GM23248 (cell line): ENCODE results near the gene WDR48. TPM values are rescaled to one million over a fixed set of nuclear protein-coding genes. Genes with fewer than 3 reads are reported as not detected.
A peak's percentile ranks its signal among the peaks of the same experiment; 100 is the strongest.

Experiments used
- DNase-seq: peaks from one replicate; pipeline ENCODE4 v3.0.0-alpha.2; 2015
- H2AFZ ChIP-seq: fragments of 200-600 bp; sonication (generic); 2 replicates; pipeline ENCODE4 v1.6.1; 2016; ENCODE audit warnings: antibody characterized with exemption
- H3F3A ChIP-seq: fragments of 200-600 bp; sonication (generic); 2 replicates; pipeline ENCODE4 v1.6.1; 2016; ENCODE audit warnings: mild to moderate bottlenecking, antibody characterized with exemption, mixed run types; ENCODE audit not compliant: insufficient read depth
- H3K27ac ChIP-seq: fragments of 200-600 bp; sonication (generic); 2 replicates; pipeline ENCODE4 v1.5.1; 2016; ENCODE audit warnings: mild to moderate bottlenecking
- H3K27me3 ChIP-seq: fragments of 200-600 bp; sonication (generic); replicated peaks from 2 replicates; pipeline ENCODE4 v1.6.1; 2016; ENCODE audit warnings: mild to moderate bottlenecking; ENCODE audit not compliant: insufficient read depth
- H3K36me3 ChIP-seq: fragments of 200-600 bp; sonication (generic); 2 replicates; pipeline ENCODE4 v1.6.1; 2016; ENCODE audit warnings: low read depth, mild to moderate bottlenecking
- H3K4me1 ChIP-seq: fragments of 200-600 bp; sonication (generic); 2 replicates; pipeline ENCODE4 v1.6.1; 2016; ENCODE audit warnings: mild to moderate bottlenecking; ENCODE audit not compliant: insufficient read depth
- H3K4me2 ChIP-seq: fragments of 200-600 bp; sonication (generic); one replicate; pipeline ENCODE4 v1.6.1; 2016; ENCODE audit warnings: mild to moderate bottlenecking; ENCODE audit not compliant: unreplicated experiment
- H3K4me3 ChIP-seq: fragments of 200-600 bp; sonication (generic); 2 replicates; pipeline ENCODE4 v1.5.1; 2016; ENCODE audit warnings: mild to moderate bottlenecking
- H3K79me2 ChIP-seq: fragments of 200-600 bp; sonication (generic); 2 replicates; pipeline ENCODE4 v1.6.1; 2016; ENCODE audit warnings: mild to moderate bottlenecking; ENCODE audit not compliant: insufficient read depth
- H3K9ac ChIP-seq: fragments of 200-600 bp; sonication (generic); 2 replicates; pipeline ENCODE4 v1.6.1; 2016; ENCODE audit warnings: mild to moderate bottlenecking
- H3K9me2 ChIP-seq: fragments of 200-600 bp; sonication (generic); 2 replicates; pipeline ENCODE4 v1.6.1; 2016; ENCODE audit warnings: mixed run types, mild to moderate bottlenecking, moderate library complexity; ENCODE audit not compliant: insufficient read depth
- H3K9me3 ChIP-seq: fragments of 200-600 bp; sonication (generic); one replicate; pipeline ENCODE4 v1.6.1; 2017; ENCODE audit warnings: low read depth
- H4K20me1 ChIP-seq: fragments of 200-600 bp; sonication (generic); 2 replicates; pipeline ENCODE4 v1.6.0; 2016; ENCODE audit not compliant: insufficient read depth
- EZH2 ChIP-seq: fragments of 200-600 bp; sonication (generic); IDR thresholded peaks from 2 replicates; pipeline ENCODE4 v1.6.1; 2018; ENCODE audit warnings: antibody characterized with exemption, mild to moderate bottlenecking; ENCODE audit not compliant: insufficient read depth, poor library complexity, severe bottlenecking
- EZH2phosphoT487 ChIP-seq: fragments of 200-600 bp; sonication (generic); IDR thresholded peaks from 2 replicates; pipeline ENCODE4 v1.6.1; 2018; ENCODE audit warnings: antibody characterized with exemption, moderate library complexity, mild to moderate bottlenecking, low read depth; ENCODE audit not compliant: insufficient read depth
- WGBS, 2 experiments: methylation state at CpG; one replicate each; pipeline ENCODE4 v1.1.6; 2015 to 2017; ENCODE audit warnings: low lambda C conversion rate in 2 of 2, low coverage in 1 of 2; ENCODE audit errors: missing lambda C conversion rate in 2 of 2; 5-methylcytosine and 5-hydroxymethylcytosine counted together
- in situ Hi-C: fragments of 300-500 bp; cut with MboI; formaldehyde crosslinking; loops from 2 replicates; pipeline ENCODE4 v1.15.0; 2020
- polyA plus RNA-seq: library from polyadenylated mRNA; unstranded; fragments of >200 nt; fragmentation: Nextera tagmentation; extraction: Ambion mirVana; gene quantifications from 2 replicates; pipeline ENCODE4 v1.2.1, GENCODE V29; 2016
- total RNA-seq: library from RNA; depleted of rRNA; stranded (reverse); fragments of >200 nt; shearing (Covaris generic); gene quantifications from 2 replicates; pipeline ENCODE4 v1.2.3, GENCODE V29; 2014

WDR48 gene
- total and polyA plus RNA-seq, 2 experiments from 2014 or later: 25.7 to 29.7 TPM

DNA sequence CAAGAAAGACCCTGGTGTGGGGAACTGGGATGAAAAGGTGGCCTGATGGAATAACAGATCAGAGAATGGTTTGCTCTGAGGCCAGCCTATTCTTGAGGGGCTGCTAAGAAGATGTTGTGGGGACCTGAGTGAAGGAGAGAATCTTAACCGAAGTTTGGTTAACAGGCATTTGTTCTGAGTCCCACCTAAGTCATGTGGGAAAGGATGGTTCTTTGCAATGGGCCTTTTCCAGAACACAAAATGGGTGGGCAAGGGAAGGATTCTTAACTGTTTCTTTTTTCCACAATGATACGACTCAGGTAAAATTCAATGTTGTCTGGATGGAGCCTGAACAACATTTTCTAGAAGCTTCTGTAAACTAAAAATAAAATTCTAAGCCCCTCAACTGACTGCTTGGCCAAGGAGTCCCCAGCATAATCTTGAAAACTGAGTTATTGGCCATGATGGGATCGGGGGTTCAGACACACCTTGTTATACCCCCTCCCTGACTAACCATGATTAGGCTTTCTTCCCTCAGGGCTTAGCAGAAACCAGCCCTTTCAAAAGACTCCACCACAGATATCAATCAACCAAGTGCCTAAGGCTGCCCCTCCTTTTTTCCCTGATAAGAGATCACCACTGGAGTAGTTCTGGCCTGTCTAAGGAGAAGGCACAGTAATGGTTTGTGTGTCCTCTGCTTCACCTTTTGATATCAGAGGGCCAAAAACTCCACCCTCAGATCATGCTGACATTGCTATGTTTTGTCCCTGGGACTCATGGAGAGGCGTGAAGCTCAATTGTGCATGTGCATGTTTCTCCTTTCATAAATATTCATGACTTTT is 30.1 kb upstream of the WDR48 start:
- H3K4me3 ChIP-seq: no peak overlapping the region
- TF ChIP-seq EZH2phosphoT487 (no peak), EZH2 (no peak)
- no peaks in the 10 kb centered on the region for H3K4me1 ChIP-seq
- no peak overlapping the region for H3K9ac ChIP-seq
- no peaks in the 10 kb centered on the region for H3K9me2 ChIP-seq
- no peak overlapping the region for H3K4me2 ChIP-seq
- peaks cover 29% of the 10 kb centered on the region; the same call in 1 of the 2 replicates for H3K27me3 ChIP-seq
- in situ Hi-C loops: no loop called here
- H2AFZ ChIP-seq: no peak overlapping the region
- no peaks in the 10 kb centered on the region for H3K79me2 ChIP-seq
- H3K9me3 ChIP-seq: no peaks in the 10 kb centered on the region
- DNase-seq: no peak
- H3F3A ChIP-seq: no peaks in the 10 kb centered on the region
- H3K36me3 ChIP-seq: no peaks in the 10 kb centered on the region
- 32 to 36% methylated on average over 4 of the region's 4 CpGs for WGBS, 2 experiments
- no peaks in the 10 kb centered on the region for H4K20me1 ChIP-seq
- H3K27ac ChIP-seq: no peak overlapping the region

DNA sequence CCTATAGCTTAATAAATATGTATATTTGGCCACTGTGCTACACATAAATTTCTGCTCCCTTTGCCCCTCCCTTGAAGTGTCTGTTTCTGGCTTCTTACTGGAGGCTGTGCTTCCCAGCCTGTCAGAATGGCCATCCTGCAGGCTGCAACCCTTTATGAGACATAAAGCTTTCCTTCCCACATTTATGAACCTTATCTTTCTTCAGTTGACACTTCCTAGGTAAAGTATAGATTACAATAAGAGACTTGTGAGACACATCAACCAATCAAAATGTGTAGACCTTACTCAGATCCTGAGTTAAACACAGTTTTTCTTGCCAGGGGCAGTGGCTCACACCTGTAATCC is 29.6 kb upstream of the WDR48 start:
- Histone ChIP-seq H4K20me1 (no peaks in the 10 kb centered on the region), H3K4me1 (no peaks in the 10 kb centered on the region), H3K4me3 (no peak overlapping the region), H3K27ac (no peak overlapping the region), H3K9ac (no peak overlapping the region), H3F3A (no peaks in the 10 kb centered on the region), H3K9me3 (no peaks in the 10 kb centered on the region), H3K36me3 (no peaks in the 10 kb centered on the region), H2AFZ (no peak overlapping the region), H3K4me2 (no peak overlapping the region), H3K79me2 (no peaks in the 10 kb centered on the region), H3K27me3 (peaks cover 29% of the 10 kb centered on the region), H3K9me2 (no peaks in the 10 kb centered on the region)
- DNase-seq: no peak
- in situ Hi-C loops: no loop called here
- TF ChIP-seq EZH2phosphoT487 (no peak), EZH2 (no peak)

DNA sequence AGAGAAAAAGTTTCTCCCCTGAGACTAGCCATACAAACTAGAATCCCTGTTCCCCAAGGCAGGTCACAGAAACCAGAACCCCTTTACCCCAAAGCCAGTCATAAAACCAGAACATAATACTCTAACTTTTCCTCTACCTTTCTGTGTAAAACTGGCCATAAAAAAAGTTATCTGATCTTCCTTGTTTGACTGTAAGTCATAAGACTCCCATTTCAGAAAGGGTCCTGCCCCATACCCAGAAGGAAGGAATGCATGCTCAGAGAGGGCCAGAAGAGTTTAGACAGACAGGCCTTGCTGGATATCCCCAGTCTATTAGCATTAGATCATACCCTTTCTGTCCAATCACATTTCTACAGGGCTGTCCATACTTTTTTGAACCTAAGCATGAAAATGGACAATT is 27.3 kb upstream of the WDR48 start:
- peaks cover 35% of the 10 kb centered on the region for H3K27me3 ChIP-seq
- H3K4me2 ChIP-seq: no peak overlapping the region
- no peak overlapping the region for H2AFZ ChIP-seq
- no peaks in the 10 kb centered on the region for H4K20me1 ChIP-seq
- in situ Hi-C loops: no loop called here
- no peak for DNase-seq
- H3K9ac ChIP-seq: no peak overlapping the region
- H3K79me2 ChIP-seq: no peaks in the 10 kb centered on the region
- no peak overlapping the region for H3K27ac ChIP-seq
- H3F3A ChIP-seq: no peaks in the 10 kb centered on the region
- H3K4me1 ChIP-seq: no peaks in the 10 kb centered on the region
- no peaks in the 10 kb centered on the region for H3K9me2 ChIP-seq
- TF ChIP-seq EZH2phosphoT487: no peak
- TF ChIP-seq EZH2: no peak
- H3K36me3 ChIP-seq: no peaks in the 10 kb centered on the region
- no peaks in the 10 kb centered on the region for H3K9me3 ChIP-seq
- no peak overlapping the region for H3K4me3 ChIP-seq

DNA sequence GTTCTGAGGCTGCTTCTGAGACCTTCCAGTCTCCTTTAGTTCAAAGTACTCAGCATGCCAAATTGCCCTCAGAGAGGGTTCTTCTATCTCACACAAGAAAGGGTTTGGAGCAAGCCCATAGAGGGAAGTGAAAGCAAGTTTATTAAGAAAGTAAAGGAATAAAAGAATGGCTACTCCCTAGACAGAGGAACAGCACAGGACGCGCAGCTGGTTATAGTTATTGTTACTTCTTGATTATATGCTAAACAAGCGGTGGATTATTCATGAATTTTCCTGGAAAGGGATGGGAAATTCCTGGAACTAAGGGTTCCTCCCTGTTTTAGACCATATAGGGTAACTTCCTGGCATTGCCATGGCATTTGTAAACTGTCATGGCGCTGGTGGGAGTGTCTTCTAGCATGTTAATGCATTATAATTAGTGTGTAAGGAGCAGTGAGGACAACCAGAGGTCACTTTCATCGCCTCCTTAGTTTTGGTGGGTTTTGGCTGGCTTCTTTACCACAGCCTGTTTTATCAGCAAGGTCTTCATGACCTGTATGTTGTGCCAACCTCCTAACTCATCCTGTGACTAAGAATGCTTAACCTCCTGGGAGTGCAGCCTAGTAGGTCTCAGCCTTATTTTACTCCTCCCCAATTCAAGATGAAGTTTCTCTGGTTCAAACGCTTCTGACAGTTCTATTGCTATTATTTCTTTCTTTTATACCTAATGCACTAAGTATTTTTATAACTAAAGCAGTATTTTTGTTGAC is 26.4 kb upstream of the WDR48 start:
- Histone ChIP-seq H3K4me1 (no peaks in the 10 kb centered on the region), H3K36me3 (no peaks in the 10 kb centered on the region), H4K20me1 (no peaks in the 10 kb centered on the region), H3K9ac (no peak overlapping the region), H3F3A (no peaks in the 10 kb centered on the region), H2AFZ (no peak overlapping the region), H3K9me3 (no peaks in the 10 kb centered on the region), H3K4me2 (no peak overlapping the region), H3K27me3 (peaks cover 33% of the 10 kb centered on the region), H3K79me2 (no peaks in the 10 kb centered on the region), H3K9me2 (no peaks in the 10 kb centered on the region), H3K27ac (no peak overlapping the region), H3K4me3 (no peak overlapping the region)
- TF ChIP-seq EZH2phosphoT487: no peak
- WGBS, 2 experiments: 65 to 67% methylated on average over 6 of the region's 6 CpGs
- DNase-seq: peak; percentile 8
- in situ Hi-C loops: no loop called here
